DND-41 (cell line): ENCODE results near the gene ZIC5.

ENCODE experiments used
- ATAC-seq: fragments of 200-7000 bp; cut with Tn5 transposase; 3 replicates; pipeline ENCODE4 v1.9.1; 2021; ENCODE audit warnings: low read depth; ENCODE audit not compliant: insufficient read depth
- DNase-seq: peaks from one replicate; pipeline ENCODE4 v3.0.0-alpha.2; 2020
- H2AFZ ChIP-seq: 2 replicates; pipeline ENCODE4 v1.6.0; 2012; ENCODE audit warnings: low read depth, low read length
- H3K27ac ChIP-seq: 2 replicates; pipeline ENCODE4 v1.5.1; 2012; ENCODE audit warnings: low read length, inconsistent platforms
- H3K27me3 ChIP-seq: fragments of 200-600 bp; sonication (generic); 2 replicates; pipeline ENCODE4 v1.6.0; 2012; ENCODE audit warnings: low read length, mild to moderate bottlenecking, inconsistent platforms; ENCODE audit not compliant: insufficient read depth, poor library complexity
- H3K36me3 ChIP-seq: 2 replicates; pipeline ENCODE4 v1.5.1; 2012; ENCODE audit warnings: low read length, inconsistent platforms; ENCODE audit not compliant: insufficient read depth
- H3K4me1 ChIP-seq: 2 replicates; pipeline ENCODE4 v1.5.1; 2012; ENCODE audit warnings: mild to moderate bottlenecking, low read length; ENCODE audit not compliant: insufficient read depth
- H3K4me2 ChIP-seq: 2 replicates; pipeline ENCODE4 v1.6.0; 2012; ENCODE audit warnings: mild to moderate bottlenecking, moderate library complexity, low read length, inconsistent platforms; ENCODE audit not compliant: insufficient read depth
- H3K4me3 ChIP-seq, 2 experiments: fragments of 200-600 bp in 1 of 2; shearing (Covaris generic) in 1 of 2; 2 replicates each; pipeline ENCODE4 v1.5.1; 2012 to 2016; ENCODE audit warnings: inconsistent platforms in 2 of 2, low read length in 2 of 2, mild to moderate bottlenecking in 2 of 2, low read depth in 1 of 2, moderate library complexity in 1 of 2
- H3K79me2 ChIP-seq: 2 replicates; pipeline ENCODE4 v1.6.0; 2012; ENCODE audit warnings: low read length, inconsistent platforms; ENCODE audit not compliant: insufficient read depth
- H3K9ac ChIP-seq: 2 replicates; pipeline ENCODE4 v1.6.0; 2012; ENCODE audit warnings: low read depth, mild to moderate bottlenecking, inconsistent platforms, low read length, moderate library complexity
- H3K9me3 ChIP-seq: 2 replicates; pipeline ENCODE4 v1.5.1; 2012; ENCODE audit warnings: low read length, moderate library complexity, mild to moderate bottlenecking, inconsistent platforms; ENCODE audit not compliant: insufficient read depth, severe bottlenecking
- H4K20me1 ChIP-seq: 2 replicates; pipeline ENCODE4 v1.6.0; 2012; ENCODE audit warnings: low read length; ENCODE audit not compliant: insufficient read depth
- CTCF ChIP-seq: IDR thresholded peaks from 2 replicates; pipeline ENCODE4 v1.5.1; 2012; ENCODE audit warnings: borderline replicate concordance, low read length, moderate library complexity, mild to moderate bottlenecking; ENCODE audit not compliant: poor library complexity, severe bottlenecking; ENCODE audit errors: extremely low read depth
- EZH2 ChIP-seq: IDR thresholded peaks from 3 replicates; pipeline ENCODE4 v1.6.1; 2012; ENCODE audit warnings: borderline replicate concordance, low read depth, mild to moderate bottlenecking, moderate library complexity, low read length, inconsistent platforms; ENCODE audit not compliant: severe bottlenecking

Gene ZIC5

GRCh38 chr13:99977334-99977911 is 5.9 kb upstream of the ZIC5 start:
- Histone ChIP-seq H3K27me3 (peaks cover 14% of the 10 kb centered on the region), H3K36me3 (no peaks in the 10 kb centered on the region), H3K9ac (no peak overlapping the region), H3K79me2 (peaks cover 7% of the 10 kb centered on the region), H3K27ac (no peak overlapping the region), H3K4me2 (peak overlapping the region; percentile 69), H2AFZ (no peak overlapping the region), H4K20me1 (no peaks in the 10 kb centered on the region; the same call in 1 of the 2 replicates), H3K4me3 (peak overlapping the region in 1 of 2 experiments; percentile 52; a peak in 1 of 4 replicates), H3K4me1 (peaks cover 36% of the 10 kb centered on the region), H3K9me3 (no peaks in the 10 kb centered on the region)
- no peak for ATAC-seq
- no peak for TF ChIP-seq EZH2
- no peak for TF ChIP-seq CTCF
- no peak for DNase-seq

GRCh38 chr13:99976575-99976974 is 5.0 kb upstream of the ZIC5 start:
- Histone ChIP-seq H3K27me3 (peaks cover 14% of the 10 kb centered on the region), H3K4me2 (no peak overlapping the region)

GRCh38 chr13:99975626-99976025 is 4.1 kb upstream of the ZIC5 start:
- DNase-seq, result no peak
- Histone ChIP-seq H4K20me1 (no peaks in the 10 kb centered on the region; the same call in 1 of the 2 replicates), H3K4me3 (no peak overlapping the region), H3K4me2 (no peak overlapping the region), H3K4me1 (peaks cover 32% of the 10 kb centered on the region), H3K79me2 (no peaks in the 10 kb centered on the region), H3K27ac (no peak overlapping the region), H3K36me3 (no peaks in the 10 kb centered on the region), H3K27me3 (peaks cover 14% of the 10 kb centered on the region), H3K9ac (no peak overlapping the region), H2AFZ (no peak overlapping the region), H3K9me3 (no peaks in the 10 kb centered on the region)
- ATAC-seq, result no peak
- no peak for TF ChIP-seq CTCF
- no peak for TF ChIP-seq EZH2

More at GRCh38 chr13:99976575-99976974, 5.0 kb upstream of the ZIC5 start:
- Histone ChIP-seq H3K9me3 (no peaks in the 10 kb centered on the region), H2AFZ (no peak overlapping the region), H3K9ac (no peak overlapping the region), H3K36me3 (no peaks in the 10 kb centered on the region), H3K27ac (no peak overlapping the region), H3K79me2 (no peaks in the 10 kb centered on the region), H4K20me1 (no peaks in the 10 kb centered on the region; the same call in 1 of the 2 replicates), H3K4me3 (no peak overlapping the region), H3K4me1 (peaks cover 30% of the 10 kb centered on the region)
- DNase-seq, result no peak
- no peak for TF ChIP-seq CTCF
- no peak for TF ChIP-seq EZH2
- ATAC-seq, result no peak
